DOHH2 (cell line): Measurements from ENCODE around the gene FAM151A.

Source experiments
- CTCF ChIP-seq: fragments of 200-600 bp; sonication (generic); IDR thresholded peaks from one replicate; pipeline ENCODE4 v1.5.1; 2014; ENCODE audit warnings: antibody characterized with exemption, mild to moderate bottlenecking, low read depth, low read length; ENCODE audit not compliant: poor library complexity, severe bottlenecking
- EZH2phosphoT487 ChIP-seq: fragments of 200-600 bp; sonication (generic); IDR thresholded peaks from 2 replicates; pipeline ENCODE4 v1.6.1; 2017; ENCODE audit warnings: borderline replicate concordance, mild to moderate bottlenecking, antibody characterized with exemption, low read length, moderate library complexity, mixed read lengths

GRCh38 chr1:54604572-54605370, 18.6 kb downstream of the FAM151A start:
- no peak for TF ChIP-seq EZH2phosphoT487
- TF ChIP-seq CTCF: no peak
